Liver (tissue), 9 donors: Measurements from ENCODE around the gene RNF220. TPM values are rescaled to one million over a fixed set of nuclear protein-coding genes. Genes with fewer than 3 reads are reported as not detected.

Experiments used
- DNase-seq: peaks from one replicate; pipeline ENCODE4 v3.0.0-alpha.2; 2017; ENCODE audit warnings: low spot score
- H3K27ac ChIP-seq, 2 donors: one replicate each; pipeline ENCODE4 v1.7.0; 2013; ENCODE audit warnings: inconsistent platforms in 2 of 2, low read length in 2 of 2, control low read depth in 1 of 2, low read depth in 1 of 2, mild to moderate bottlenecking in 1 of 2
- H3K27me3 ChIP-seq, 4 donors: one replicate each; pipeline versions ENCODE4 v1.6.1 to v1.7.0; 2013; ENCODE audit warnings: low read length in 3 of 4, inconsistent platforms in 1 of 4, mild to moderate bottlenecking in 1 of 4, moderate library complexity in 1 of 4; ENCODE audit not compliant: control insufficient read depth in 4 of 4, insufficient read depth in 4 of 4
- H3K36me3 ChIP-seq, 4 donors: one replicate each; pipeline versions ENCODE4 v1.6.1 to v1.7.0; 2013; ENCODE audit warnings: low read length in 3 of 4, mild to moderate bottlenecking in 3 of 4, low read depth in 1 of 4, moderate library complexity in 1 of 4; ENCODE audit not compliant: control insufficient read depth in 4 of 4, insufficient read depth in 3 of 4
- H3K4me1 ChIP-seq, 4 donors: one replicate each; pipeline versions ENCODE4 v1.6.1 to v1.7.0; 2013; ENCODE audit warnings: low read length in 3 of 4, mild to moderate bottlenecking in 3 of 4, moderate library complexity in 1 of 4; ENCODE audit not compliant: control insufficient read depth in 4 of 4, insufficient read depth in 4 of 4
- H3K4me3 ChIP-seq, 3 donors: one replicate each; pipeline versions ENCODE4 v1.6.1 to v1.7.0; 2013; ENCODE audit warnings: low read length in 3 of 3, control low read depth in 1 of 3, low read depth in 1 of 3, mild to moderate bottlenecking in 1 of 3
- H3K9ac ChIP-seq, 2 donors: one replicate each; pipeline ENCODE4 v1.7.0; 2013; ENCODE audit warnings: low read length in 2 of 2, mild to moderate bottlenecking in 2 of 2, moderate library complexity in 2 of 2, control low read depth in 1 of 2, low read depth in 1 of 2
- H3K9me3 ChIP-seq, 4 donors: one replicate each; pipeline versions ENCODE4 v1.6.1 to v1.7.0; 2013; ENCODE audit warnings: low read length in 3 of 4; ENCODE audit not compliant: control insufficient read depth in 4 of 4
- EGR1 ChIP-seq, 2 donors: IDR thresholded peaks; 2 replicates each; pipeline ENCODE4 v1.6.1; 2016 to 2018; ENCODE audit warnings: antibody characterized with exemption in 2 of 2, low read depth in 2 of 2
- FOXA1 ChIP-seq: IDR thresholded peaks from 2 replicates; pipeline ENCODE4 v1.6.1; 2016; ENCODE audit warnings: antibody characterized with exemption
- FOXA2 ChIP-seq: IDR thresholded peaks from 2 replicates; pipeline ENCODE4 v1.6.1; 2016; ENCODE audit warnings: antibody characterized with exemption
- GABPA ChIP-seq, 2 donors: IDR thresholded peaks in 1 of 2; conservative IDR thresholded peaks in 1 of 2; 2 replicates each; pipeline ENCODE4 v1.6.1; 2016; ENCODE audit warnings: antibody characterized with exemption in 2 of 2, mild to moderate bottlenecking in 1 of 2, moderate library complexity in 1 of 2
- HNF4A ChIP-seq, 2 donors: conservative IDR thresholded peaks; 2 replicates each; pipeline ENCODE4 v1.6.1; 2016; ENCODE audit warnings: antibody characterized with exemption in 2 of 2, mild to moderate bottlenecking in 2 of 2
- HNF4G ChIP-seq: IDR thresholded peaks from 2 replicates; pipeline ENCODE4 v1.6.1; 2016; ENCODE audit warnings: antibody characterized with exemption
- JUND ChIP-seq, 2 donors: IDR thresholded peaks; 2 replicates each; pipeline ENCODE4 v1.6.1; 2016; ENCODE audit warnings: antibody characterized with exemption in 2 of 2
- NR2F2 ChIP-seq: IDR thresholded peaks from 2 replicates; pipeline ENCODE4 v1.6.1; 2016; ENCODE audit warnings: antibody characterized with exemption
- RAD21 ChIP-seq, 2 donors: IDR thresholded peaks; 2 replicates each; pipeline ENCODE4 v1.6.1; 2016; ENCODE audit warnings: antibody characterized with exemption in 2 of 2, mild to moderate bottlenecking in 2 of 2
- RXRA ChIP-seq, 2 donors: IDR thresholded peaks; 2 replicates each; pipeline ENCODE4 v1.6.1; 2017 to 2018; ENCODE audit warnings: antibody characterized with exemption in 2 of 2, mild to moderate bottlenecking in 1 of 2
- SP1 ChIP-seq: IDR thresholded peaks from 2 replicates; pipeline ENCODE4 v1.6.1; 2018; ENCODE audit warnings: antibody characterized with exemption, mild to moderate bottlenecking
- TAF1 ChIP-seq: conservative IDR thresholded peaks from 2 replicates; pipeline ENCODE4 v1.6.1; 2016; ENCODE audit warnings: antibody characterized with exemption, mild to moderate bottlenecking
- YY1 ChIP-seq: IDR thresholded peaks from 2 replicates; pipeline ENCODE4 v1.6.1; 2016; ENCODE audit warnings: antibody characterized with exemption, mild to moderate bottlenecking
- WGBS: extraction: QIAGEN DNeasy Blood & Tissue Kit; methylation state at CpG from one replicate; pipeline ENCODE4 v1.1.7; 2013; 5-methylcytosine and 5-hydroxymethylcytosine counted together
- polyA plus RNA-seq, 2 donors: library from polyadenylated mRNA; stranded (reverse) in 1 of 2; unstranded in 1 of 2; fragments of 200-250 nt in 1 of 2; fragments of >200 nt in 1 of 2; fragmentation: Nextera tagmentation in 1 of 2; extraction: Ambion mirVana in 1 of 2; gene quantifications; one replicate each; pipeline versions ENCODE4 v1.2.1 to v1.2.3, GENCODE V29; 2013 to 2015
- total RNA-seq, 2 donors: library from RNA; depleted of rRNA; stranded (reverse); fragments of >200 nt; gene quantifications; one replicate each; pipeline ENCODE4 v1.2.3, GENCODE V29; 2014
- TF ChIP-seq, protein P1 (sequence below): IDR thresholded peaks from 2 replicates; pipeline ENCODE4 v1.6.1; 2016; ENCODE audit warnings: antibody characterized with exemption
- TF ChIP-seq, protein P2 (sequence below): IDR thresholded peaks from 2 replicates; pipeline ENCODE4 v1.6.1; 2016; ENCODE audit warnings: antibody characterized with exemption
- TF ChIP-seq, protein P3 (sequence below): fragments of 150-350 bp; IDR thresholded peaks from 2 replicates; pipeline ENCODE4 v1.5.1; 2017; ENCODE audit warnings: improper control_type of control experiment, low read depth, low read length; ENCODE audit not compliant: missing input control
- TF ChIP-seq, protein P4 (sequence below): IDR thresholded peaks from 2 replicates; pipeline ENCODE4 v1.6.1; 2016; ENCODE audit warnings: antibody characterized with exemption, mild to moderate bottlenecking
- TF ChIP-seq, protein P5 (sequence below): IDR thresholded peaks from 2 replicates; pipeline ENCODE4 v1.6.1; 2016; ENCODE audit warnings: antibody characterized with exemption
- donor health status: healthy.
- donor health status: healthy.
- donor health status: healthy.
- donor health status: healthy.
- donor health status: healthy.

Gene RNF220
- total and polyA plus RNA-seq, 4 donors = 18.2 to 35.8 (median 26.1) TPM

DNA sequence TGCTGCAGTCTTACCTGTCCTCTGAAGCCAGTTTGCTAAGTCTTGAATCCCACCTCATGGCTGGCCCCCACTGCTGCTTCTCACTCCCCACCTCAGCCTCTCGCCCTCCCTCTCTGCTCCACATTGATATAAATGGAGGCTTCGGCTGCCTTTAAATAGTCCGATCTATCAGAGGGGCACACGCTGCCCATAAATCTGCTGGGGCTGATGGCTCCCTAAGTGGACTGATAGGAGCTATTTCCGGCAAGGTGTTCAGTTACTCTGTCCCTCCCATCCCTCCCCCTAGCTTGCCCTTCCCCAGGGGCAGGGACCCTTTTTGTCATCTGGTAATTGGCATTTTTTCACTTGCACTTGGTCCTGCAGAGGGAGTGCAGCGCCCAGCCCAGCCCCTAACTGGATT is 160.8 kb downstream of the RNF220 start:
- TF ChIP-seq, protein P1, sequence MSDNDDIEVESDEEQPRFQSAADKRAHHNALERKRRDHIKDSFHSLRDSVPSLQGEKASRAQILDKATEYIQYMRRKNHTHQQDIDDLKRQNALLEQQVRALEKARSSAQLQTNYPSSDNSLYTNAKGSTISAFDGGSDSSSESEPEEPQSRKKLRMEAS = no peak
- TF ChIP-seq NR2F2 (no peak), HNF4G (no peak), TAF1 (no peak), GABPA (IDR thresholded peaks at IDR 0.05 in 1 of 2, conservative IDR thresholded peaks at IDR 0.05 in 1 of 2) (no peak), SP1 (no peak), RAD21 (IDR thresholded peaks at IDR 0.05) (no peak), EGR1 (IDR thresholded peaks at IDR 0.05; ENCODE audit: low read depth in 2 of 2) (no peak), FOXA1 (no peak), YY1 (no peak), FOXA2 (no peak), HNF4A (conservative IDR thresholded peaks at IDR 0.05) (no peak), RXRA (IDR thresholded peaks at IDR 0.05) (no peak), JUND (IDR thresholded peaks at IDR 0.05) (no peak)
- TF ChIP-seq, protein P2, sequence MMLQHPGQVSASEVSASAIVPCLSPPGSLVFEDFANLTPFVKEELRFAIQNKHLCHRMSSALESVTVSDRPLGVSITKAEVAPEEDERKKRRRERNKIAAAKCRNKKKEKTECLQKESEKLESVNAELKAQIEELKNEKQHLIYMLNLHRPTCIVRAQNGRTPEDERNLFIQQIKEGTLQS = no peak
- TF ChIP-seq, protein P3, sequence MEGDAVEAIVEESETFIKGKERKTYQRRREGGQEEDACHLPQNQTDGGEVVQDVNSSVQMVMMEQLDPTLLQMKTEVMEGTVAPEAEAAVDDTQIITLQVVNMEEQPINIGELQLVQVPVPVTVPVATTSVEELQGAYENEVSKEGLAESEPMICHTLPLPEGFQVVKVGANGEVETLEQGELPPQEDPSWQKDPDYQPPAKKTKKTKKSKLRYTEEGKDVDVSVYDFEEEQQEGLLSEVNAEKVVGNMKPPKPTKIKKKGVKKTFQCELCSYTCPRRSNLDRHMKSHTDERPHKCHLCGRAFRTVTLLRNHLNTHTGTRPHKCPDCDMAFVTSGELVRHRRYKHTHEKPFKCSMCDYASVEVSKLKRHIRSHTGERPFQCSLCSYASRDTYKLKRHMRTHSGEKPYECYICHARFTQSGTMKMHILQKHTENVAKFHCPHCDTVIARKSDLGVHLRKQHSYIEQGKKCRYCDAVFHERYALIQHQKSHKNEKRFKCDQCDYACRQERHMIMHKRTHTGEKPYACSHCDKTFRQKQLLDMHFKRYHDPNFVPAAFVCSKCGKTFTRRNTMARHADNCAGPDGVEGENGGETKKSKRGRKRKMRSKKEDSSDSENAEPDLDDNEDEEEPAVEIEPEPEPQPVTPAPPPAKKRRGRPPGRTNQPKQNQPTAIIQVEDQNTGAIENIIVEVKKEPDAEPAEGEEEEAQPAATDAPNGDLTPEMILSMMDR = no peak
- TF ChIP-seq, protein P4, sequence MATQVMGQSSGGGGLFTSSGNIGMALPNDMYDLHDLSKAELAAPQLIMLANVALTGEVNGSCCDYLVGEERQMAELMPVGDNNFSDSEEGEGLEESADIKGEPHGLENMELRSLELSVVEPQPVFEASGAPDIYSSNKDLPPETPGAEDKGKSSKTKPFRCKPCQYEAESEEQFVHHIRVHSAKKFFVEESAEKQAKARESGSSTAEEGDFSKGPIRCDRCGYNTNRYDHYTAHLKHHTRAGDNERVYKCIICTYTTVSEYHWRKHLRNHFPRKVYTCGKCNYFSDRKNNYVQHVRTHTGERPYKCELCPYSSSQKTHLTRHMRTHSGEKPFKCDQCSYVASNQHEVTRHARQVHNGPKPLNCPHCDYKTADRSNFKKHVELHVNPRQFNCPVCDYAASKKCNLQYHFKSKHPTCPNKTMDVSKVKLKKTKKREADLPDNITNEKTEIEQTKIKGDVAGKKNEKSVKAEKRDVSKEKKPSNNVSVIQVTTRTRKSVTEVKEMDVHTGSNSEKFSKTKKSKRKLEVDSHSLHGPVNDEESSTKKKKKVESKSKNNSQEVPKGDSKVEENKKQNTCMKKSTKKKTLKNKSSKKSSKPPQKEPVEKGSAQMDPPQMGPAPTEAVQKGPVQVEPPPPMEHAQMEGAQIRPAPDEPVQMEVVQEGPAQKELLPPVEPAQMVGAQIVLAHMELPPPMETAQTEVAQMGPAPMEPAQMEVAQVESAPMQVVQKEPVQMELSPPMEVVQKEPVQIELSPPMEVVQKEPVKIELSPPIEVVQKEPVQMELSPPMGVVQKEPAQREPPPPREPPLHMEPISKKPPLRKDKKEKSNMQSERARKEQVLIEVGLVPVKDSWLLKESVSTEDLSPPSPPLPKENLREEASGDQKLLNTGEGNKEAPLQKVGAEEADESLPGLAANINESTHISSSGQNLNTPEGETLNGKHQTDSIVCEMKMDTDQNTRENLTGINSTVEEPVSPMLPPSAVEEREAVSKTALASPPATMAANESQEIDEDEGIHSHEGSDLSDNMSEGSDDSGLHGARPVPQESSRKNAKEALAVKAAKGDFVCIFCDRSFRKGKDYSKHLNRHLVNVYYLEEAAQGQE = no peak
- 83% methylated on average over 6 of the region's 6 CpGs for WGBS
- H3K27ac ChIP-seq = no peak overlapping the region
- no peaks in the 10 kb centered on the region for H3K36me3 ChIP-seq
- no peak overlapping the region for H3K9ac ChIP-seq
- H3K27me3 ChIP-seq = no peaks in the 10 kb centered on the region
- DNase-seq = no peak
- no peak overlapping the region for H3K4me3 ChIP-seq
- no peaks in the 10 kb centered on the region for H3K9me3 ChIP-seq
- H3K4me1 ChIP-seq = no peaks in the 10 kb centered on the region

DNA sequence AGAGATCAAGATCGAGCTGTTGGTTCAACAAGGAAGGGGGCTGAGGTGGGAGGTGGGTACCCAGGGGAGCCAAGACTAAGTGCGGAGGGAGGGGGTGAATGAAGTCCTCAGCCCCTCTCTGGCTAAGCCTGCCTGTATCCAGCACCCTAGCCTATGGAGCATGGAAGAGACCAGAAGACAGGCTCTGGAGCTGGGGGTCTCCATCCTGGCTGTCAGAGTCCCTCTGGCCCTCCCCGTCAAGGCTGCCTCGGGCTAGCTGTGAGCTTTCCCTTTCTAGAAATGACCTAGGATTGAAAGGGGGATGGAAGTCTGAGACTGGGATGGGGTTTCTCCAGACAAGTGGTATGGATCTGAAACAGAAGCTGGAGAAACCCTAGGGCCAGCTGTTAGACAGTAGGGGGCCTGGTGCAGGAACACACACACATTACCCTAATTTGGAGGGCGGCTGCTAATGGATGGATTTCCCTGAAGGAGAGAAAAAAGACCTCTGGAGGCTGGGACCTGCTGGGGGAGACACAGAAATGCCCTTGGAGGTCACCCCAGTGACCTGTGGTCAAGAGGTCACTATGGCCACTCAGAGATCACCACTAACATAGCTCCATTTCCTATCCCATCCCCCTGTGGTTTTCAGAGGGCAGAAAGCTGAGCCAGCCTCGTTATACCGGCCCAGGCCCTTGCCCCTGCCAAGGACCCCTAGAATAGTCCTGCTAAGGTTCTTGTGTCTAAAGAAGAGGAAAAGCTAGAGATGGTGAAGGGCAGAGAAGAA is 161.4 kb downstream of the RNF220 start:
- no peaks in the 10 kb centered on the region for H3K36me3 ChIP-seq
- 70% methylated on average over 7 of the region's 7 CpGs for WGBS
- no peaks in the 10 kb centered on the region for H3K9me3 ChIP-seq
- H3K4me1 ChIP-seq = no peaks in the 10 kb centered on the region
- H3K27me3 ChIP-seq = no peaks in the 10 kb centered on the region
- H3K27ac ChIP-seq = no peak overlapping the region
- H3K9ac ChIP-seq = no peak overlapping the region
- TF ChIP-seq FOXA1 (no peak), RAD21 (IDR thresholded peaks at IDR 0.05) (no peak), FOXA2 (no peak), EGR1 (IDR thresholded peaks at IDR 0.05; ENCODE audit: low read depth in 2 of 2) (no peak), JUND (IDR thresholded peaks at IDR 0.05) (no peak), RXRA (IDR thresholded peaks at IDR 0.05) (no peak), HNF4A (conservative IDR thresholded peaks at IDR 0.05) (no peak), YY1 (no peak)
- TF ChIP-seq, protein P3 = no peak
- TF ChIP-seq, protein P5, sequence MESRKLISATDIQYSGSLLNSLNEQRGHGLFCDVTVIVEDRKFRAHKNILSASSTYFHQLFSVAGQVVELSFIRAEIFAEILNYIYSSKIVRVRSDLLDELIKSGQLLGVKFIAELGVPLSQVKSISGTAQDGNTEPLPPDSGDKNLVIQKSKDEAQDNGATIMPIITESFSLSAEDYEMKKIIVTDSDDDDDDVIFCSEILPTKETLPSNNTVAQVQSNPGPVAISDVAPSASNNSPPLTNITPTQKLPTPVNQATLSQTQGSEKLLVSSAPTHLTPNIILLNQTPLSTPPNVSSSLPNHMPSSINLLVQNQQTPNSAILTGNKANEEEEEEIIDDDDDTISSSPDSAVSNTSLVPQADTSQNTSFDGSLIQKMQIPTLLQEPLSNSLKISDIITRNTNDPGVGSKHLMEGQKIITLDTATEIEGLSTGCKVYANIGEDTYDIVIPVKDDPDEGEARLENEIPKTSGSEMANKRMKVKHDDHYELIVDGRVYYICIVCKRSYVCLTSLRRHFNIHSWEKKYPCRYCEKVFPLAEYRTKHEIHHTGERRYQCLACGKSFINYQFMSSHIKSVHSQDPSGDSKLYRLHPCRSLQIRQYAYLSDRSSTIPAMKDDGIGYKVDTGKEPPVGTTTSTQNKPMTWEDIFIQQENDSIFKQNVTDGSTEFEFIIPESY = no peak
- no peak for DNase-seq
- H3K4me3 ChIP-seq = no peak overlapping the region
